ENCODE measurements around the gene PPDPF. TPM values are rescaled to one million over a fixed set of nuclear protein-coding genes. Genes with fewer than 3 reads are reported as not detected.
A peak's percentile ranks its signal among the peaks of the same experiment; 100 is the strongest.

Gene PPDPF
- polyA plus RNA-seq, 1 donor from 2014 or later = 95.1 TPM

GRCh38 chr20:63522981-63523611 lies 2.5 kb downstream of the PPDPF start:
- H3K36me3 ChIP-seq (ENCODE audit: insufficient read depth, low read length) = no peaks in the 10 kb centered on the region
- H3K4me3 ChIP-seq (ENCODE audit: low read length) = peak overlapping the region; percentile 94
- no peaks in the 10 kb centered on the region for H3F3A ChIP-seq (ENCODE audit: insufficient read depth, low read length, poor library complexity, severe bottlenecking)
- no peaks in the 10 kb centered on the region for H3K9me2 ChIP-seq (ENCODE audit: insufficient read depth, low read length)
- peaks cover 17% of the 10 kb centered on the region for H3K79me2 ChIP-seq (replicated peaks; ENCODE audit: insufficient read depth, low read length)
- H3K4me2 ChIP-seq (ENCODE audit: low read length) = no peak overlapping the region
- no peak overlapping the region for H3K27ac ChIP-seq (ENCODE audit: low read length)
- no peak overlapping the region for H2AFZ ChIP-seq (ENCODE audit: low read depth, low read length)
- H4K20me1 ChIP-seq (ENCODE audit: insufficient read depth) = peaks cover 9% of the 10 kb centered on the region
- peak overlapping the region; percentile 95 for H3K9ac ChIP-seq (ENCODE audit: low read length)
- no peaks in the 10 kb centered on the region for H3K9me3 ChIP-seq (ENCODE audit: low read length)
- TF ChIP-seq REST (IDR thresholded peaks at IDR 0.05; ENCODE audit: borderline replicate concordance) (no peak), EP300 (conservative IDR thresholded peaks at IDR 0.05; ENCODE audit: poor library complexity, severe bottlenecking) (no peak), MXI1 (conservative IDR thresholded peaks at IDR 0.05; ENCODE audit: poor library complexity, severe bottlenecking) (no peak), TAF1 (IDR thresholded peaks at IDR 0.05; ENCODE audit: low read depth) (no peak), EZH2 (IDR thresholded peaks at IDR 0.05; ENCODE audit: borderline replicate concordance, insufficient read depth, low read length, poor library complexity, severe bottlenecking) (no peak), RAD21 (conservative IDR thresholded peaks at IDR 0.05) (no peak), POLR2AphosphoS5 (IDR thresholded peaks at IDR 0.05) (no peak), SMC3 (conservative IDR thresholded peaks at IDR 0.05; ENCODE audit: poor library complexity) (no peak)
- TF ChIP-seq, protein P1, sequence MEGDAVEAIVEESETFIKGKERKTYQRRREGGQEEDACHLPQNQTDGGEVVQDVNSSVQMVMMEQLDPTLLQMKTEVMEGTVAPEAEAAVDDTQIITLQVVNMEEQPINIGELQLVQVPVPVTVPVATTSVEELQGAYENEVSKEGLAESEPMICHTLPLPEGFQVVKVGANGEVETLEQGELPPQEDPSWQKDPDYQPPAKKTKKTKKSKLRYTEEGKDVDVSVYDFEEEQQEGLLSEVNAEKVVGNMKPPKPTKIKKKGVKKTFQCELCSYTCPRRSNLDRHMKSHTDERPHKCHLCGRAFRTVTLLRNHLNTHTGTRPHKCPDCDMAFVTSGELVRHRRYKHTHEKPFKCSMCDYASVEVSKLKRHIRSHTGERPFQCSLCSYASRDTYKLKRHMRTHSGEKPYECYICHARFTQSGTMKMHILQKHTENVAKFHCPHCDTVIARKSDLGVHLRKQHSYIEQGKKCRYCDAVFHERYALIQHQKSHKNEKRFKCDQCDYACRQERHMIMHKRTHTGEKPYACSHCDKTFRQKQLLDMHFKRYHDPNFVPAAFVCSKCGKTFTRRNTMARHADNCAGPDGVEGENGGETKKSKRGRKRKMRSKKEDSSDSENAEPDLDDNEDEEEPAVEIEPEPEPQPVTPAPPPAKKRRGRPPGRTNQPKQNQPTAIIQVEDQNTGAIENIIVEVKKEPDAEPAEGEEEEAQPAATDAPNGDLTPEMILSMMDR (IDR thresholded peaks at IDR 0.05; ENCODE audit: poor library complexity, severe bottlenecking) = no peak
- H3K27me3 ChIP-seq (ENCODE audit: insufficient read depth, low read depth, low read length) = no peaks in the 10 kb centered on the region

DNA sequence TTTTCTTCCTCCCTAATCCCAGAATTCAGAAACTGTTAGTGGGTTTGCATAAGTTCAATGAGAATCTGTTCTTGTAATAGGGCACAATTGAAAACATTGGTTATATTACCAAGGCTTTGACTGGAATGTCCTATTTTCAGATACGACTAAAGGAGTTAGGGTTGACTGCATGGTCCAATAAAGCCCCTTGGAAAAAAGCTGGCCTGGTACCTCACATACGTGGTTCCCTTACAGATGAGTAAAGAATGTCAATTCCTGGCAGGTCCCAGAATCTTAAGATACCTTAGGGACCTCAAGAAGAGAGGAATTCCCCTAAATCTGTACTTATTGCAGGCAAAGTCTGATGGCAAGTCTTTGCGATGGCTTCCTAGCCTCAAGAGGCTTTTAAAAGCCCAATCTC lies 4.6 kb downstream of the PPDPF start:
- H4K20me1 ChIP-seq (ENCODE audit: insufficient read depth) = peaks cover 9% of the 10 kb centered on the region
- H3K9me3 ChIP-seq (ENCODE audit: low read length) = no peaks in the 10 kb centered on the region
- no peak for TF ChIP-seq EP300 (conservative IDR thresholded peaks at IDR 0.05; ENCODE audit: poor library complexity, severe bottlenecking)
- no peaks in the 10 kb centered on the region for H3F3A ChIP-seq (ENCODE audit: insufficient read depth, low read length, poor library complexity, severe bottlenecking)
- H3K9ac ChIP-seq (ENCODE audit: low read length) = no peak overlapping the region
- H3K36me3 ChIP-seq (ENCODE audit: insufficient read depth, low read length) = no peaks in the 10 kb centered on the region
- H3K4me2 ChIP-seq (ENCODE audit: low read length) = no peak overlapping the region
- H3K27me3 ChIP-seq (ENCODE audit: insufficient read depth, low read depth, low read length) = no peaks in the 10 kb centered on the region
- H3K4me3 ChIP-seq (ENCODE audit: low read length) = no peak overlapping the region
- no peak overlapping the region for H2AFZ ChIP-seq (ENCODE audit: low read depth, low read length)
- H3K27ac ChIP-seq (ENCODE audit: low read length) = no peak overlapping the region
- H3K9me2 ChIP-seq (ENCODE audit: insufficient read depth, low read length) = no peaks in the 10 kb centered on the region
- H3K79me2 ChIP-seq (replicated peaks; ENCODE audit: insufficient read depth, low read length) = peaks cover 17% of the 10 kb centered on the region
